Measurements from ENCODE around the gene STK35.

Gene STK35

DNA sequence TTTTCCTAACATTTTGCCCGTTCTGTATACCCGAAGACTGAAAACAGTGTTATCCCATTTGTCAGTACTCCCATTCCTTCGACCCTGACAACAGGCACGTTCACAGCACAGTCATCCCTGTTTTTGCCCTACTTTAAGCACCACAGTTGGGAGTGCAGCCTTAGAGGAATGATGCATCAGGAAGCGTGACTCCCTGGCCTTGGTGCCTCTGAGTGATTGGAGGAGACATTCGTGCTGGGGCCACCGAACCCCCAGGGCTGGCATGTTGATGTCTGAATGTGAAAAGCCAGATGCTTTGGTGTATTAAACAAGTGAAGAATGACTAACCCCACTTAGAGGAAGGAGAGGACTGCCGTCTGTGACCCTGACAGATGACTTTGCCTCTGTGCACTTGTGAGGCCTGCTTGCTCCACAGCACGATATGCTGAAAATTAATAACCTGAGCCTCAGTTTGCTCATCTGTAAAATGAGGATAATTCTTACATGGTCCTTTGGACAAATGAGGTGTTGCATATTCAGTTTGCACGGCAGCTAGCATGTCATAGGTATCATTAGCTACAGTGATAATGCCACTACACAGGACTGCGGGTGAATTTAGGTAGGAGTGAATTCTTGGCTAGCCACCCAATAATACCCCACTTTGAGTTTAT is 36.0 kb downstream of the STK35 start:
- Histone ChIP-seq H3K27ac (ENCODE audit: low read length) (no peak overlapping the region), H3K27me3 (replicated peaks; ENCODE audit: insufficient read depth, low read length) (no peaks in the 10 kb centered on the region), H3F3A (ENCODE audit: insufficient read depth, low read length) (no peaks in the 10 kb centered on the region), H3K36me3 (replicated peaks; ENCODE audit: insufficient read depth, low read length) (no peaks in the 10 kb centered on the region), H3K4me1 (ENCODE audit: low read length) (no peaks in the 10 kb centered on the region), H3K4me3 (ENCODE audit: low read length) (no peak overlapping the region), H3K4me2 (ENCODE audit: low read depth, low read length) (no peak overlapping the region), H3K9me2 (replicated peaks; ENCODE audit: insufficient read depth, low read length) (no peaks in the 10 kb centered on the region), H3K9ac (ENCODE audit: low read length) (no peak overlapping the region), H3K79me2 (ENCODE audit: low read length) (peaks cover 27% of the 10 kb centered on the region), H4K20me1 (ENCODE audit: insufficient read depth, low read length) (no peaks in the 10 kb centered on the region), H2AFZ (ENCODE audit: low read length) (no peak overlapping the region), H3K9me3 (replicated peaks; ENCODE audit: insufficient read depth, low read length) (no peaks in the 10 kb centered on the region)
- TF ChIP-seq, protein P1, sequence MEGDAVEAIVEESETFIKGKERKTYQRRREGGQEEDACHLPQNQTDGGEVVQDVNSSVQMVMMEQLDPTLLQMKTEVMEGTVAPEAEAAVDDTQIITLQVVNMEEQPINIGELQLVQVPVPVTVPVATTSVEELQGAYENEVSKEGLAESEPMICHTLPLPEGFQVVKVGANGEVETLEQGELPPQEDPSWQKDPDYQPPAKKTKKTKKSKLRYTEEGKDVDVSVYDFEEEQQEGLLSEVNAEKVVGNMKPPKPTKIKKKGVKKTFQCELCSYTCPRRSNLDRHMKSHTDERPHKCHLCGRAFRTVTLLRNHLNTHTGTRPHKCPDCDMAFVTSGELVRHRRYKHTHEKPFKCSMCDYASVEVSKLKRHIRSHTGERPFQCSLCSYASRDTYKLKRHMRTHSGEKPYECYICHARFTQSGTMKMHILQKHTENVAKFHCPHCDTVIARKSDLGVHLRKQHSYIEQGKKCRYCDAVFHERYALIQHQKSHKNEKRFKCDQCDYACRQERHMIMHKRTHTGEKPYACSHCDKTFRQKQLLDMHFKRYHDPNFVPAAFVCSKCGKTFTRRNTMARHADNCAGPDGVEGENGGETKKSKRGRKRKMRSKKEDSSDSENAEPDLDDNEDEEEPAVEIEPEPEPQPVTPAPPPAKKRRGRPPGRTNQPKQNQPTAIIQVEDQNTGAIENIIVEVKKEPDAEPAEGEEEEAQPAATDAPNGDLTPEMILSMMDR (IDR thresholded peaks at IDR 0.05; ENCODE audit: low read length): no peak
- TF ChIP-seq EZH2 (optimal IDR thresholded peaks at IDR 0.05; ENCODE audit: low read depth, low read length) (no peak), EZH2phosphoT487 (IDR thresholded peaks at IDR 0.05; ENCODE audit: low read length) (no peak)
- DNase-seq: no peak

DNA sequence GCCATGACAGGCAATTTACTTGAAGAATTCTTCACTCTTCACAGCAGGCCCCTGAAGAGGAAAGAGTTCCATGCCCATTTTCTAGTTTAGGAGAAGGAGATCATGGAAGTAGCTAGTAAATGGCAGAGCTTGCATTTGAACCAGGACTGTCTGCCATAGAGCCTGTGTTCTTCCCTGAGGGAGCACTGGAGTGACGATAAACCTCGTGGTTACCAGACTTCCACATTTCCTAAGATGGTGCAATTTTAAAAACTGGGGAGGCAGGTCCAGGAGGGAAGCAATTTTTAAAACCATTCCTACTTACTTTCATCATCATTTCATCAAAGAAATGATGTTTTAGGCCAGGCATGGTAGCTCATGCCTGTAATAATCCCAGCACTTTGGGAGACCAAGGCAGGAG is 36.8 kb downstream of the STK35 start:
- Histone ChIP-seq H3K9me3 (replicated peaks; ENCODE audit: insufficient read depth, low read length) (no peaks in the 10 kb centered on the region), H3F3A (ENCODE audit: insufficient read depth, low read length) (no peaks in the 10 kb centered on the region), H3K36me3 (replicated peaks; ENCODE audit: insufficient read depth, low read length) (no peaks in the 10 kb centered on the region), H3K27me3 (replicated peaks; ENCODE audit: insufficient read depth, low read length) (no peaks in the 10 kb centered on the region), H2AFZ (ENCODE audit: low read length) (no peak overlapping the region), H3K79me2 (ENCODE audit: low read length) (peaks cover 20% of the 10 kb centered on the region), H3K4me1 (ENCODE audit: low read length) (no peaks in the 10 kb centered on the region), H3K9me2 (replicated peaks; ENCODE audit: insufficient read depth, low read length) (no peaks in the 10 kb centered on the region), H3K27ac (ENCODE audit: low read length) (no peak overlapping the region), H3K4me2 (ENCODE audit: low read depth, low read length) (no peak overlapping the region), H3K9ac (ENCODE audit: low read length) (no peak overlapping the region), H4K20me1 (ENCODE audit: insufficient read depth, low read length) (no peaks in the 10 kb centered on the region), H3K4me3 (ENCODE audit: low read length) (no peak overlapping the region)
- no peak for DNase-seq
- no peak for TF ChIP-seq EZH2 (optimal IDR thresholded peaks at IDR 0.05; ENCODE audit: low read depth, low read length)
- TF ChIP-seq, protein P1 (IDR thresholded peaks at IDR 0.05; ENCODE audit: low read length): no peak
- no peak for TF ChIP-seq EZH2phosphoT487 (IDR thresholded peaks at IDR 0.05; ENCODE audit: low read length)

DNA sequence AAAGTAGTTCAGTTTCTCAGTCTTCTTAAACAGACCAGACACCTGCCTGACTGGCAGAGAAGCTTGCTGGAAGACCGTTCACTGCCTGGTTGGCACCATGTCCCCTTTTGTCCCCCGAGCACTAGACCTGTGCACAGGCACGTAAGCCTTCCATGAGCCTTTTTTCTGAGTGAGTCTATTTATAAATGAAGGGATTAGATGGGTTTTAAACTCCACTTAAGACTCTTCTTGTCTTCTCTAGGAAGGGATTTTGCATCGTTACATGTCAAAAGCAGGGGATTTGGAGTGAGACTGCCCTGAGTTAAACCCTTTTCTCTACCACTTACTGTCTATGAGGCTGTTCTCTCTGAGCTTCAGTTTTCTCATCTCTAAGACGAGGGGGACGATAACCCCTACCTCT is 37.6 kb downstream of the STK35 start:
- DNase-seq: no peak
- Histone ChIP-seq H3K9me3 (replicated peaks; ENCODE audit: insufficient read depth, low read length) (no peaks in the 10 kb centered on the region), H3K4me1 (ENCODE audit: low read length) (no peaks in the 10 kb centered on the region), H2AFZ (ENCODE audit: low read length) (no peak overlapping the region), H3F3A (ENCODE audit: insufficient read depth, low read length) (no peaks in the 10 kb centered on the region), H3K79me2 (ENCODE audit: low read length) (peaks cover 15% of the 10 kb centered on the region; the same call in 1 of the 2 replicates), H3K9ac (ENCODE audit: low read length) (no peak overlapping the region), H3K27me3 (replicated peaks; ENCODE audit: insufficient read depth, low read length) (no peaks in the 10 kb centered on the region), H4K20me1 (ENCODE audit: insufficient read depth, low read length) (no peaks in the 10 kb centered on the region), H3K4me2 (ENCODE audit: low read depth, low read length) (no peak overlapping the region), H3K36me3 (replicated peaks; ENCODE audit: insufficient read depth, low read length) (no peaks in the 10 kb centered on the region), H3K9me2 (replicated peaks; ENCODE audit: insufficient read depth, low read length) (no peaks in the 10 kb centered on the region), H3K4me3 (ENCODE audit: low read length) (no peak overlapping the region), H3K27ac (ENCODE audit: low read length) (no peak overlapping the region)
- no peak for TF ChIP-seq EZH2phosphoT487 (IDR thresholded peaks at IDR 0.05; ENCODE audit: low read length)
- TF ChIP-seq, protein P1 (IDR thresholded peaks at IDR 0.05; ENCODE audit: low read length): no peak
- TF ChIP-seq EZH2 (optimal IDR thresholded peaks at IDR 0.05; ENCODE audit: low read depth, low read length): no peak

Measured in MM.1S (cell line).